Right lobe of liver (tissue), 6 donors: ENCODE data around the gene SLC7A6OS. TPM values are rescaled to one million over a fixed set of nuclear protein-coding genes. Genes with fewer than 3 reads are reported as not detected.

Experiments used
- ATAC-seq, 4 donors: fragments of 200-7000 bp; cut with Tn5 transposase; one replicate each; pipeline ENCODE4 v1.9.1; 2020; ENCODE audit warnings: mild to moderate bottlenecking in 4 of 4, moderate library complexity in 4 of 4
- DNase-seq, 3 donors: peaks; one replicate each; pipeline ENCODE4 v3.0.0-alpha.2; 2020
- H3K27ac ChIP-seq, 3 donors: fragments of 200-600 bp; one replicate each; pipeline ENCODE4 v1.8.0; 2022
- H3K27me3 ChIP-seq, 2 donors: fragments of 200-600 bp; one replicate each; pipeline ENCODE4 v1.8.0; 2022
- H3K36me3 ChIP-seq, 4 donors: fragments of 200-600 bp; sonication (generic) in 1 of 4; one replicate each; pipeline versions ENCODE4 v1.5.1 to v1.8.0; 2017 to 2022; ENCODE audit warnings: control low read depth in 1 of 4
- H3K4me1 ChIP-seq, 4 donors: fragments of 200-600 bp; sonication (generic) in 1 of 4; one replicate each; pipeline versions ENCODE4 v1.5.1 to v1.8.0; 2017 to 2022; ENCODE audit warnings: control low read depth in 1 of 4
- H3K4me3 ChIP-seq, 3 donors: fragments of 200-600 bp; one replicate each; pipeline ENCODE4 v1.8.0; 2022
- H3K9me3 ChIP-seq, 4 donors: fragments of 200-600 bp; sonication (generic) in 1 of 4; one replicate each; pipeline versions ENCODE4 v1.5.1 to v1.8.0; 2017 to 2022; ENCODE audit warnings: control low read depth in 1 of 4
- POLR2A ChIP-seq: fragments of 450-650 bp; IDR thresholded peaks from one replicate; pipeline ENCODE4 v1.6.1; 2017; ENCODE audit warnings: antibody characterized with exemption, mild to moderate bottlenecking
- WGBS: methylation state at CpG from one replicate; pipeline ENCODE4 v1.1.6; 2018; ENCODE audit warnings: low coverage, low lambda C conversion rate; ENCODE audit not compliant: insufficient coverage; ENCODE audit errors: missing lambda C conversion rate; 5-methylcytosine and 5-hydroxymethylcytosine counted together
- intact Hi-C, 2 donors: fragments of 100-400 bp; cut with DNase I; formaldehyde crosslinking; loops; one replicate each; pipeline versions ENCODE4 v1.11.2 to v1.14.1; 2022
- total RNA-seq, 6 experiments: library from RNA; depleted of rRNA in 2 of 6; stranded (reverse); fragments of >200 nt in 2 of 6; fragmentation: NEBNext Ultra II Directional in 3 of 6; extraction: Animal tissue kit (Norgen Biotek cat#: 25700) in 3 of 6; gene quantifications; one replicate each; pipeline versions ENCODE4 v1.1.0 to v1.2.4, GENCODE V29; 2016 to 2023
- TF ChIP-seq, protein P1 (sequence below), 4 donors: fragments of 200-600 bp in 3 of 4; fragments of 450-650 bp in 1 of 4; IDR thresholded peaks; one replicate each; pipeline versions ENCODE4 v1.5.1 to v1.8.0; 2016 to 2022; ENCODE audit warnings: antibody characterized with exemption in 4 of 4, mild to moderate bottlenecking in 2 of 4
- donor health status: DM: no; HTN: yes; CAD: no.
- donor health status: DM: no; HTN: no; CAD: no.
- donor health status: DM: no; HTN: no; CAD: no.
- donor health status: DM: no; HTN: yes; CAD: no.
- donor health status: DM: no; HTN: yes; CAD: no.

The SLC7A6OS gene
- total RNA-seq, 6 experiments from 2014 or later = 4.0 to 5.4 (median 4.8) TPM

DNA sequence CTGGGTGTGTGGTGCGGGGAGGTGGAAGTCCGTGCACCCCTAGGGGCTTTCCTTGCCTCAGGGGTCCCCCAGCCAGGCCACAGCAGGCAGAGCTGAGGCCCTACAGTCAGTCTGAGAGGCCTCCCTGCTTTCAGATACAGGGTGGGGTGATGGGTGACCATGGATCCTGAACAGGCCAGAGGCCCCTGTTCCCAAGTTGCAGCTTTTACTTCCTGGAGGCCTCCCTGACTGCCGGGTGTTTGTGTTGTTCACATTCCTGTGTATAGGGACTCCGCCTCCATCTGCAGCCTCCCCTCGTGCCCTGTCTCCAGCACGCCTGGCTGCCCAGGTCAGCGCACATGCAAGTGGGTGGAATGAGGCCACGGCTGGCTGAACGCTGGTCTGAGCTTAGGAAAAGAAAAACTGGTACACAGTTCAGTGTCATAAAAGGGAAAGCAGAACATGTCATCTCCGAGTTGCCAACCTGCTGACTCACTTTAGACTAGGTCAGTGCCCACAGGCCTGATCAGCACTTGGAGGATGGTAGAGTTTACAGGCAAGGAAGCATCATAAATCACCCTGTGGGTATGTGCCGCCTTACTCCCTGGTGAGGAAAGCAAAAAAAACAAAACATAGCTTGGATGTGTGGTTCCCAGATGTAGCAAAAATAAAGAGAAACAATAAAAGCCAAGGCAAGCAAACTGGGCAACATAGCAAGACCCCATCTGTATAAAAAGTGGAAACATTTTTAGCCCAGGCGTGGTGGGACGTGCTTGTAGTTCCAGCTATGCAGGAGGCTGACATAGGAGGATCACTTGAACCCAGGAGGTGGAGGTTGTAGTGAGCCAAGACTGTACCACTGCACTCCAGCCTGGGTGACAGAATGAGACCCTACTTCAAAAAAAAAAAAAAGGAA, 52.6 kb downstream of the SLC7A6OS start:
- H3K36me3 ChIP-seq = peaks cover 0 to 47% (median 0%) of the 10 kb centered on the region in 4 donors
- ATAC-seq = peak in 1 of 4 donors; percentile 17
- DNase-seq = no peak

DNA sequence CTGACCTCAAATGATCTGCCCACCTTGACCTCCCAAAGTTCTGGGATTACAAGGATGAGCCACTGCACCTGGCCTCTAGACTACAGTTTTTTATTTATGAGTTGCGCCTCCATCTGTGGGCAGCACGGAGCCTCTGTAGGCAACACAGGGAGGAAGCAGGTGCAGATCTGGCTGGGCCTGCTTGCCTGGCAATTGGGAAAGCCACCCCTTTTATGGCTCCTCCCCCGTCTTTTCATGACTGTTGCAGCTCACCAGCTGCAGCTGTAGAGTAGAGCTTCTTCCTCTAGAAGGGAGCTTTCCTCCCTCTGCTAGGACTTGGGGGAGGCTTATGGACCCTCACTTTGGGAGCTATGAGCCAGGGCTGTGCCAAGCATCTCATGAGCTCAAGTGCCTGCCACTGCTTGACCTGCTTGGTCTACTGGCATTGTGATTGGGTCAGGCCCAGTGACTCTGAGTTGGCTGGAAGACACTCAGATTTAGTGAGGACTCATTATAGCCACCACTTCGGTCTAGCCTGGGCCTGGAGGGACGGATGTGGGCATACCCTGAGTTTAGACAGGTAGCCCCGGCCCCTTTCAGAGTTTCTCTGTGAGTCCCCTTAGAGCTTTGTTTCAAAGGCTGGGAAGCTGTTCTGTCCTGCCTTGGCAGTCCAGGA, 53.4 kb downstream of the SLC7A6OS start:
- DNase-seq (no peak), ATAC-seq (no peak)
- Histone ChIP-seq H3K4me3 (no peak overlapping the region), H3K36me3 (peaks cover 0 to 55% (median 0%) of the 10 kb centered on the region in 4 donors), H3K27ac (no peak overlapping the region), H3K27me3 (no peaks in the 10 kb centered on the region), H3K9me3 (no peaks in the 10 kb centered on the region), H3K4me1 (no peaks in the 10 kb centered on the region)
- intact Hi-C loops = loop anchor here in 1 of 2 donors (5.0 kb wide), 1 partner anchor 70 kb away; no protein-coding TSS in a partner anchor
- 80% methylated on average over 2 of the region's 6 CpGs for WGBS
- TF ChIP-seq, protein P1, sequence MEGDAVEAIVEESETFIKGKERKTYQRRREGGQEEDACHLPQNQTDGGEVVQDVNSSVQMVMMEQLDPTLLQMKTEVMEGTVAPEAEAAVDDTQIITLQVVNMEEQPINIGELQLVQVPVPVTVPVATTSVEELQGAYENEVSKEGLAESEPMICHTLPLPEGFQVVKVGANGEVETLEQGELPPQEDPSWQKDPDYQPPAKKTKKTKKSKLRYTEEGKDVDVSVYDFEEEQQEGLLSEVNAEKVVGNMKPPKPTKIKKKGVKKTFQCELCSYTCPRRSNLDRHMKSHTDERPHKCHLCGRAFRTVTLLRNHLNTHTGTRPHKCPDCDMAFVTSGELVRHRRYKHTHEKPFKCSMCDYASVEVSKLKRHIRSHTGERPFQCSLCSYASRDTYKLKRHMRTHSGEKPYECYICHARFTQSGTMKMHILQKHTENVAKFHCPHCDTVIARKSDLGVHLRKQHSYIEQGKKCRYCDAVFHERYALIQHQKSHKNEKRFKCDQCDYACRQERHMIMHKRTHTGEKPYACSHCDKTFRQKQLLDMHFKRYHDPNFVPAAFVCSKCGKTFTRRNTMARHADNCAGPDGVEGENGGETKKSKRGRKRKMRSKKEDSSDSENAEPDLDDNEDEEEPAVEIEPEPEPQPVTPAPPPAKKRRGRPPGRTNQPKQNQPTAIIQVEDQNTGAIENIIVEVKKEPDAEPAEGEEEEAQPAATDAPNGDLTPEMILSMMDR (IDR thresholded peaks at IDR 0.05) = no peak
- TF ChIP-seq POLR2A = no peak

More for the DNA sequence above, 52.6 kb downstream of the SLC7A6OS start:
- 57% methylated on average over 3 of the region's 13 CpGs for WGBS
- TF ChIP-seq, protein P1 (IDR thresholded peaks at IDR 0.05) = no peak
- TF ChIP-seq POLR2A = no peak
- intact Hi-C loops = loop anchor here in 1 of 2 donors (5.0 kb wide), 1 partner anchor 69 kb away; no protein-coding TSS in a partner anchor
- no peaks in the 10 kb centered on the region for H3K4me1 ChIP-seq
- no peaks in the 10 kb centered on the region for H3K9me3 ChIP-seq
- H3K27ac ChIP-seq = no peak overlapping the region
- no peak overlapping the region for H3K4me3 ChIP-seq
- H3K27me3 ChIP-seq = no peaks in the 10 kb centered on the region

DNA sequence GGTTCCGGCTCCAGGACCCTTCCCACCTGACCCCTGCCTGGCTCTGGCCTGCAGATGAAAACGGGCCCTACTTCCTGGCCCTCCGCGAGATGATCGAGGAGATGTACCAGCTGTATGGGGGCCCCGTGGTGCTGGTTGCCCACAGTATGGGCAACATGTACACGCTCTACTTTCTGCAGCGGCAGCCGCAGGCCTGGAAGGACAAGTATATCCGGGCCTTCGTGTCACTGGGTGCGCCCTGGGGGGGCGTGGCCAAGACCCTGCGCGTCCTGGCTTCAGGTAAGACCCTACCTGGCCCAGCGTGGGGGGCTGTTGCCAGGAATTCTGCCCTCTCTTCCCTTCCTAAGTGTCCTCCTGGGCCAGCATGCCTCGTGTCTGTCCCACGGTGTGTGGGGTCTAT, 55.0 kb downstream of the SLC7A6OS start:
- Histone ChIP-seq H3K27me3 (no peaks in the 10 kb centered on the region), H3K27ac (no peak overlapping the region), H3K36me3 (peaks cover 0 to 65% (median 0%) of the 10 kb centered on the region in 4 donors), H3K9me3 (no peaks in the 10 kb centered on the region), H3K4me3 (no peak overlapping the region), H3K4me1 (no peaks in the 10 kb centered on the region)
- intact Hi-C loops = loop anchor here in 1 of 2 donors (5.0 kb wide), 1 partner anchor 72 kb away; no protein-coding TSS in a partner anchor
- no peak for DNase-seq
- no peak for TF ChIP-seq POLR2A
- TF ChIP-seq, protein P1 (IDR thresholded peaks at IDR 0.05) = no peak
- ATAC-seq = no peak
- WGBS = 90% methylated on average over 2 of the region's 18 CpGs

DNA sequence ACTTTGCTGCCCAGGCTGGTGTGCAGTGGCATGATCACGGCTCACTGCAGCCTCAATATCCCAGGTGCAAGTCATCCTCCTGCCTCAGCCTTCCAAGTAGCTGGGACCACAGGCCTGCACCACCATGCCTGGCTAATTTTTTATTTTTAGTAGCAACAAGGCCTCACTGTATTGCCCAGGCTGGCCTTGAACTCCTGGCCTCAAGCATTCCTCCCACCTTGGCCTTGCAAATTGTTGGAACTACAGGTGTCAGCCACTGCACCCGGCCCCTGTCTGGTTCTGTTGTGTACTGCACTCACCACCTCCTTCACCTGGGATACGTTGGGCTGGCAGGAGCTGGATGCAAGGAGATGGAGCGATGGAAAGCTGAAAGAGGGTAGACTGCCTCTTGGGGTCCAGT, 57.0 kb downstream of the SLC7A6OS start:
- 93% methylated on average over 4 of the region's 4 CpGs for WGBS
- intact Hi-C loops = no loop called here
- no peak for TF ChIP-seq POLR2A
- TF ChIP-seq, protein P1 (IDR thresholded peaks at IDR 0.05) = no peak
- Histone ChIP-seq H3K4me1 (peaks cover 0 to 4% (median 0%) of the 10 kb centered on the region in 4 donors), H3K27ac (no peak overlapping the region), H3K9me3 (no peaks in the 10 kb centered on the region), H3K4me3 (no peak overlapping the region), H3K27me3 (no peaks in the 10 kb centered on the region), H3K36me3 (peaks cover 0 to 55% (median 0%) of the 10 kb centered on the region in 4 donors)
- ATAC-seq (no peak), DNase-seq (no peak)
